Jurkat, Clone E6-1 (cell line): ENCODE results near the gene FRMD8.
"Not testable (repeated sequence)": the region's sequence is repeated elsewhere in the genome, so short reads cannot be mapped to it uniquely, and the experiment has no call there.

ENCODE experiments used
- DNase-seq: peaks from one replicate; pipeline ENCODE4 v3.0.0-alpha.2; 2011; ENCODE audit warnings: low read depth, low spot score
- H3K4me3 ChIP-seq: 2 replicates; pipeline ENCODE4 v1.5.1; 2011; ENCODE audit warnings: mild to moderate bottlenecking, low read length, control low read depth, moderate library complexity

FRMD8 gene

GRCh38 chr11:65442842-65443331 lies 56.5 kb downstream of the FRMD8 start:
- H3K4me3 ChIP-seq = no peak overlapping the region
- DNase-seq = no peak

- H3K4me3 ChIP-seq = no peak overlapping the region
- no peak for DNase-seq
Measured at GRCh38 chr11:65444314-65445051, 58.0 kb downstream of the FRMD8 start.

DNA sequence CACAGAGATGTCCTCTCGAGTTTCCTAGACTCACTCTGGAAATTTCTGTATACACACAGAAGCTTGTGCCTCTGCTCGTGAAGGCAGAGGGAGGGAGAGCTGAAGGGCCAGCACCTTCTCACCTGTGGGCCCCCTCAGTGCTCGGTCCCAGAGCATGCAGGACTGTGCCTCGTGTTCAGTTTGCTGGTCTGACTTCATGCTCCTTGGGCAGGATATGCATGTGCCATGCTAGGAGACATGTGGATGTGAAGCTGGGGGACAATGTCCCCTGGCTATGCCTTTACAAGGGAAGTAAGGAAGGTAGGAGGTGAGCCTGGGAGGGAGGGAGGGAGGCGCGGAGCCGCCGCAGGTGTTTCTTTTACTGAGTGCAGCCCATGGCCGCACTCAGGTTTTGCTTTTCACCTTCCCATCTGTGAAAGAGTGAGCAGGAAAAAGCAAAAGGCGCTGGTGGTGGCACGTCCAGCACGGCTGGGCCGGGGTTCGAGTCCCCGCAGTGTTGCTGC lies 58.7 kb downstream of the FRMD8 start:
- H3K4me3 ChIP-seq = no peak overlapping the region
- DNase-seq = no peak

DNA sequence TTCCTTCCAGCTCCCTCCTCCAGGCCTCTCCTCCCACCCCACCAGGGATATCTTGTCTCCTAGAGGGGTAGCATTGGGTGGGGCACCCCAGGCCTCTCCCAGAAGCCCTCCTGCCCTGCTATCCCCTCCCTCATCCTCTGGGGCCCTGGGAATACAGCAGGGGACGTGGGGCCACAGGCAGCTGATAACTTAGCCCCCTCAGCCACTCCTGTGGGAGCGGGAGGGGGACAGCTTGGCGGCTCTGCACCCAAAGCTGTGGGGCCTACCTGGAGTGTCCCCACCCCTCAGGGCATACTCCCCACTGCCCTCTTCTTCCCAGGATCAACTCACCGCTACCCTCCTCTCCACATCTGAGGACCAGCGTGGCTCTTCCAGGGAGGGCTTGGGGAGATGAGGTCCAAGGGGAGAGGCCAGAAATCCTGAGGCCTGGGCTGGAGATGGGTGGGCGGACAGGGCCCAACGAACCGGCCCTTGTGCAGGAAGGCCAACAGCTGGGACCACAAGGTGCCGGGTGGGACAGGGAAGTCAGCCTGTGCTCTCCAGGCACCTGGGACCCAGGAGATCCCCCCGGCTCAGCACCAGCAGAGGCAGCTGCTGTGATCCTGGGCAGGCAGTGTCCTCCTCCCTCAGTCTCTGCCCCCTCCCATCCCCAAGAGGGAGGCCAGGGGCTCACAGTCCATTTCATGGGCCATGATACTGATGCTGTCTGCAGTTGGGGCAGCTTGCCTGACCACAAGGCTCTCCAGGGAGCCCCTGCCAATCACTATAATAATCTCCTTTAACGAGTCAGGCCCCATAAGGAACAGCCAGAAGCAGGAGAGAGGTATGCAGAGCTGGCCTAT lies 59.4 kb downstream of the FRMD8 start:
- no peak overlapping the region for H3K4me3 ChIP-seq
- no peak for DNase-seq

DNA sequence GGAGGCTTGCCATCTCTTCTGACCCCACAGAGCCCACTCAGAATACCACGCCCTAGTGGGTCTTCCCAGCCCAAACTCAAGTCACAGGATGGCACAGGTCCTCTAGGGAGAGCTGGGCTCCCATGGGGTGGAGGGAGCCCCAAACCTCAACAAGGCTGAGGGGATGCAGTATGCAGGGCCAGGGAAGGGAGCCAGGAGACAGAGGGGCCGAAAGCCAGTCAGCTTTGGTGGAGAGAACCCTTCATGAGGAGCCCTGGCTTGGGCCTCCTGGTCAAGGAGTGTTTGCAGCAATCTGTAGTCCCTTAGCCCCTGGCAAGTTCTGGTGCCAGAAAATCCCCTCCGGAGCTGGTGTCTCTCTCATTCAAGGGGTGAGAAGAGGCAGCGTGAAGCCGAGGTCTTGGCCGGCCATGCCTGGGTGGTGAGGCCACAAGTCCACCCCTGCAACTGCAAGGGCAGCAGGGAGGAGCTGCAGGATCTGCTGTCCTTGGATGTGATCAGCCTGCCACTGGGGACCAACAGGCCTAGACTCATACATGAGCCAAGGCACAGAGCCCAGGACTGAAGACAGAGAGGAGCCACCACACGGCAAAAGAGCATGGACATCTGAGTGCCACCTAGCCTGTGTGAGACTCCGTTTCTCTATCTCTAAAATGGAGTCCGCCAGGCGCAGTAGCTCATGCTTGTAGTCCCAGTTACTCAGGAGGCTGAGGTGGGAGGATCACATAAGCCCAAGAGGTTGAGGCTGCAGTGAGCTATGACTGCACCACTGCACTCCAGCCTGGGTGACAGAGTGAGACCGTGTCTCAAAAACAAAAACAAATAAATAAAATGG lies 60.2 kb downstream of the FRMD8 start:
- H3K4me3 ChIP-seq = no peak overlapping the region
- no peak for DNase-seq

GRCh38 chr11:65448074-65448417 lies 61.6 kb downstream of the FRMD8 start:
- no peak overlapping the region for H3K4me3 ChIP-seq
- DNase-seq = no peak

DNA sequence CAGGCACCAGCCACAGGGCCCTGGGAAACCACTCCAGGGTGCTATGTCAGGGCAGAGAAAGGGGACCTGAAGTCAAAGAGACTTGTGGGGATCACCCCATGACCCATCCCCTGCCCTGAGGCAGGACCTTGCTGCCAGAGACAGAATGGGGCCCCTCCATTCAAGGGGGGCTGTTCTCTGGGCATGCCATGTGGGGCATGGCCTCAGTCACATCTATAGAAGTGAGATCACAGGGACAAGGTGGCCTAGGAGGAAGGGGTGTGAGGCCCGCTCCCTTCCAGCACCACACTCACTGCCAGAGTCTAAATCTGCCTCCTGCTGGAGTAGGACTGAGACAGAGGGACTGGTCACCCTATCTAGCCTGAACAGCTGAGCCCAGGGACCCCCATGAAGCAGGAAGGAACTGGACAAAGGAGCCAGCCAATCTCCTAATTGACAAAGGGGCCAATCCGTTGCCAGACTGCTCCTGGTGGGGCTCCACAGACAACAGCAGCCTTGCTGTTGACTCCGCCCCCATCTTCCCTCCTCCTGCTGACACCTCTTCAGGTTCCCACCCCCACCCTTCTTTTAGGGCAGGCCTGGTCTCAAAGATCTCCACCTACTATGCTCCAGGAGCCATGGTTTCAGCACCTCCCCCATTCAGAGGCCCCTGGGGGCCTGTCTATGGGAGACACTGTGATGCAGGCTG lies 62.1 kb downstream of the FRMD8 start:
- DNase-seq = no peak
- no peak overlapping the region for H3K4me3 ChIP-seq

GRCh38 chr11:65451301-65451700 lies 64.9 kb downstream of the FRMD8 start:
- H3K4me3 ChIP-seq, DNase-seq: not testable (repeated sequence)

DNA sequence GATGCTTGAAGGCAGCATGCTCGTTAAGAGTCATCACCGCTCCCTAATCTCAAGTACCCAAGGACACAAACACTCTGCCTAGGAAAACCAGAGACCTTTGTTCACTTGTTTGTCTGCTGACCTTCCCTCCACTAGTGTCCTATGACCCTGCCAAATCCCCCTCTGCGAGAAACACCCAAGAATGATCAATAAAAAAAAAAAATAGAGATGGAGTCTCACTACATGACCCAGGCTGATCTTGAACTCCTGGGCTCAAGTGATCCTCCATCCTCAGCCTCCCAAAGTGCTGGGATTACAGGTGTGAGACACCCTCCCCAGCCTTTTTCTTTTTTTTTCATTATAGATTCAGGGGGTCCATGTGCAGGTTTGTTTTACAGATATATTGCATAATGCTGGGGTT lies 65.8 kb downstream of the FRMD8 start:
- DNase-seq = not testable (repeated sequence)

GRCh38 chr11:65452806-65453490 lies 66.5 kb downstream of the FRMD8 start:
- H3K4me3 ChIP-seq = no peak overlapping the region
- DNase-seq = no peak

More for the DNA sequence above, 65.8 kb downstream of the FRMD8 start:
- not testable (repeated sequence) for H3K4me3 ChIP-seq

DNA sequence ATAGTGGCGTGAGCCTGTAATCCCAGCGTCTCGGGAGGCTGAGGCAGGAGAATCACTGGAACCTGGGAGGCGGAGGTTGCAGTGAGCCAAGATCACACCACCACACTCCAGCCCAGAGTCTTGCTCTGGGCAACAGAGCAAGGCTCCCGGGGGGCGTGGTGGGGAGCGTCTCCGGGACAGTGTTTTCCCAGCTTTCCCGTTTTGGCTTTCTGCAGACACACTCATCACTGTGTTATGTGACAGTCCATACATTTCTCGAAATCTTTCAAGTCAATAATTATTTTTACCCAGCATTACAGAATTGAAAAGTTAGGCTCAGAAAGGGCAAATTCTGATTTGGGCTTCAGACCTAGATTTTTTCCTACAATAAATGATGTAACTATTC lies 67.9 kb downstream of the FRMD8 start:
- no peak for DNase-seq

DNA sequence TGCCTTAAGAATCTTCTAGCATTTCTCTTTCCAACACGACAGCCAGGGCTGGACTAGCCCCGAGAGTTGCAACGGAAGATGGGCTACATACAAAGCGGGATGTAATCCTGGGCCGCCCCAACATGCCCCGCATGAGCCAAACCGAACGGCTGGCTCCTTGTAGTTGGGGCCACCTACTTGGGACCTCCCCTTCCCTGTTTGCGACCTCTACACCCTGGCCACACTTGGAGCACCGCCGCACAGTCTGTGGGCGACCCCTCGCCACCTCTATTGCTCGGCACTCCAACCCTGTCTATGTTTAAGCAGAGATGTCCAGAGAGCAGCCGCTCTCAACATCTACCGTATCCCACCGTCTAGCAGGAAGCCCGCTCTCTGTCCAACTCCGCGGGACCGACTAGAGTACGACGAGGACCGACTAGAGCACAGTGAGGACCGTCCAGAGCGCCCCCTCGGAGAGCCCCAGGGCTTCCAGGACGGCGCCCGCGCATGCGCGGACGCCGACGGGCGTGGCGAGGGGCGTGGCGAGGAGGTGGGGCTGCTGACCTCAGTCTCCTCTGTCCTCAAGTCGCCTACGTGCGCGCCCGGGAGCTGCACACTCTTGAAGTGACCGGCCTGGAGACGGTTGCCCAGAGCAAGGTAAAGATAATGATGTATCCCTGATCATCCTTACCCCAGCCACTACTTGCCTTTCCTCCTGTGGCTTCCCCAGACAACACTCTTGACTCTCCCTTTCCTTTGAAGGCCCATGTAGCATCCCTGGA lies 68.4 kb downstream of the FRMD8 start:
- peak overlapping the region; percentile 81 for H3K4me3 ChIP-seq
- peak; percentile 55 for DNase-seq

More for the DNA sequence above, 67.9 kb downstream of the FRMD8 start:
- H3K4me3 ChIP-seq = peak overlapping the region; percentile 81

DNA sequence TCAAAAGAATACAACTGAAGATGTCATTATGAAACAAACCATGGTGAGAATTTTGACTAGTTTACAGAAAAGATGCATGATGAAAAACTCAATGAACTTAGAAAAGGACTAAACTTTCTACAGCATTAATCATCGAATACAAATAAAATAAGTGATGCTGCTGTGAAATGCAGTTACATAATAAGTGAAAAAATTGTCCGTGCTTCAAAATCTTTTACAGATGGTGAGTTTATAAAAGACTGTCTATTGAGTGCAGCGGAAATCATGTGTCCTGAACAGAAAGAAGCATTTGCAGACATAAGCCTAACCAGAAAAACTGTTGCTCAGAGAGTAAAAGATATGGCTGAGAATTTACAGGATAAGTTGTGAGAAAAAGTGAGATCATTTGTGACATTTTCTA lies 70.0 kb downstream of the FRMD8 start:
- no peak overlapping the region for H3K4me3 ChIP-seq
- DNase-seq = no peak

GRCh38 chr11:65459552-65459951 lies 73.1 kb downstream of the FRMD8 start:
- no peak overlapping the region for H3K4me3 ChIP-seq
- DNase-seq = no peak
